NAMALWA (cell line): ENCODE results near the gene FAM177B.

Source experiments
- DNase-seq: peaks from one replicate; pipeline ENCODE4 v3.0.0-alpha.2; 2015; ENCODE audit warnings: low spot score

The FAM177B gene

GRCh38 chr1:222787729-222788128 is 50.7 kb downstream of the FAM177B start:
- no peak for DNase-seq

GRCh38 chr1:222788402-222789156 is 51.6 kb downstream of the FAM177B start:
- no peak for DNase-seq

- no peak for DNase-seq
Observed at GRCh38 chr1:222790115-222790514, 53.1 kb downstream of the FAM177B start.

GRCh38 chr1:222790520-222790919 is 53.5 kb downstream of the FAM177B start:
- DNase-seq = no peak

GRCh38 chr1:222791006-222791710 is 54.2 kb downstream of the FAM177B start:
- DNase-seq = no peak

- DNase-seq = peak; percentile 57
Observed at GRCh38 chr1:222792744-222793143, 55.7 kb downstream of the FAM177B start.

- DNase-seq = no peak
Observed at GRCh38 chr1:222794656-222795474, 57.9 kb downstream of the FAM177B start.

- peak; percentile 22 for DNase-seq
Observed at GRCh38 chr1:222798116-222798515, 61.1 kb downstream of the FAM177B start.

GRCh38 chr1:222798975-222799374 is 62.0 kb downstream of the FAM177B start:
- no peak for DNase-seq
